Uterus (tissue), 2 donors: Measurements from ENCODE around the gene CYP4F3.

Experiments
- CTCF ChIP-seq, 4 experiments: fragments of 200-600 bp in 2 of 4; fragments of 450-650 bp in 2 of 4; sonication (generic) in 2 of 4; IDR thresholded peaks; one replicate each; pipeline ENCODE4 v1.5.1; 2016 to 2019; ENCODE audit warnings: antibody characterized with exemption in 4 of 4, mild to moderate bottlenecking in 2 of 4, moderate library complexity in 1 of 4
- POLR2A ChIP-seq, 2 donors: fragments of 450-650 bp; IDR thresholded peaks; one replicate each; pipeline ENCODE4 v1.6.1; 2016; ENCODE audit warnings: antibody characterized with exemption in 2 of 2, mild to moderate bottlenecking in 1 of 2, moderate library complexity in 1 of 2

- TF ChIP-seq CTCF (IDR thresholded peaks at IDR 0.05), result no peak
- TF ChIP-seq POLR2A (IDR thresholded peaks at IDR 0.05), result no peak
These were observed 40.0 kb downstream of the CYP4F3 start for GRCh38 chr19:15680478-15681322.
